NCI-H2196 treated with DMSO at 0.1 percent for 48 hours (cell line): Measurements from ENCODE around the gene PTPN22.
"Not testable (repeated sequence)": the region's sequence is repeated elsewhere in the genome, so short reads cannot be mapped to it uniquely, and the experiment has no call there.

Experiments
- DNase-seq: peaks from one replicate; lab custom pipeline; 2025; ENCODE audit not compliant: unreplicated experiment; lab: John Stamatoyannopoulos, UW

PTPN22 gene

DNA sequence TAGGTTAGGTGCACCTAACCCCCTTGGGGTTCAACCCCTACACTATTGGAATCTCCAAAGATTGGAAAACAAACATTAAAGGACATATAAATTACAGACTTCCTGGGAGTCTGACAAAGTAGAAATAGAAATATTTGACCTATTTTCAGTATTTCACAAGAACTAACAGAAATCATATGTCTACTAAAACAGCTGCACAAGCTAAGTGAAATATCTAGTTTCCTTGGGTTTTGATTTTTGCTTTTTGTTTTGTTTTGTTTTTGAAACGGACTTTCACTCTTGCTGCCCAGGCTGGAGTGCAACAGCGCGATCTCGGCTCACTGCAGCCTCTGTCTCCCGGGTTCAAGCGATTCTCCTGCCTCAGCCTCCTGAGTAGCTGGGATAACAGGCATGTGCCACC lies 18.8 kb downstream of the PTPN22 start:
- DNase-seq = not testable (repeated sequence)

- no peak for DNase-seq
These were observed 21.2 kb downstream of the PTPN22 start for GRCh38 chr1:113850127-113850796.

- DNase-seq = no peak
These were observed 22.4 kb downstream of the PTPN22 start for GRCh38 chr1:113849072-113849471.

DNA sequence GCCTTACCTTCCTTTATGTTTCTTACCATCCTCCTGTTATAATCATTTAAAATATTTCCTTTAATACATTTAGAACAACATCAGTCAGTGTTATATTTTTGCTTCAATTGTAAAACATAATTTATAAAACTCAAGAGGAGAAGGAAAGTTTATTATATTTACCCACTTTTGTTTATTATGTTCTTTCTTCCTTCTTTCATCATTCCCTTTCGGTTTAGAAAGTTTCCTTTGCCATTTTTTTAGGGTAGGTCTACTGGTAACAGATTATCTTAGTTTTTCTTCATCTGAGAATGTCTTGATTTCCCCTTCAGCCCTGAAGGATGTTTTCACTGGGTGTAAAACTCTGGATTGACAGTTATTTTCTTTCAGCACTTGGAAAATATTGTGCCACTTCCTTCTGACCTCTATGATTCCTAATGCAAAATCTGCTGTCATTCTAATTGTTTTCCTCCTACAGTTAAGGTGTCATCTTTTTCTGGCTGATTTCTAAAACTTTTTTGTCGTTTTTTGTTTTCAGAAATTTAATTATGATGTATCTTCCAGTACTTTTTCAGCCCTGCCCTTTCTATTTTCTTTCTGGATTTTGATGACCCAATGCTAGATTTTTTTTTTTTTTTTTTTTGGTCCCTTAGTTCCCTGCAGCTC lies 25.0 kb downstream of the PTPN22 start:
- no peak for DNase-seq

- DNase-seq = no peak
These were observed 35.0 kb downstream of the PTPN22 start for GRCh38 chr1:113836534-113836933.

GRCh38 chr1:113835686-113836290 lies 35.7 kb downstream of the PTPN22 start:
- DNase-seq = peak; percentile 18

DNA sequence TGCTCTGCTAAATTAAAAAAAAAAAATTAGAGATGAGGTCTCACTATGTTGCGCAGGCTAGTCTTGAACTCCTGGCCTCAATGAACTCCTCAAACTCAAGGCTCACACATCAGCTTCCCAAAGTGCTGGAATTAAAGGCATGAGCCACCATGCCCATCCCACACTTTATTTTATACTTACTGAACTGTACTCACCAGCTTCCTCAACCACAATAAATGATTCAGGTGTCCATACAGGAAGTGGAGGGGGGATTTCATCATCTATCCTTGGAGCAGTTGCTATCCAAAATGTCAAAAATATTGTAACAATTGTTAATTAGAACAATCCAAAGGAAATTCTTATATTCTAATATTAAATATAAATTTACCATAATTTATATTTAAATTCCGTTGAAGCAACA lies 36.8 kb downstream of the PTPN22 start:
- no peak for DNase-seq

DNA sequence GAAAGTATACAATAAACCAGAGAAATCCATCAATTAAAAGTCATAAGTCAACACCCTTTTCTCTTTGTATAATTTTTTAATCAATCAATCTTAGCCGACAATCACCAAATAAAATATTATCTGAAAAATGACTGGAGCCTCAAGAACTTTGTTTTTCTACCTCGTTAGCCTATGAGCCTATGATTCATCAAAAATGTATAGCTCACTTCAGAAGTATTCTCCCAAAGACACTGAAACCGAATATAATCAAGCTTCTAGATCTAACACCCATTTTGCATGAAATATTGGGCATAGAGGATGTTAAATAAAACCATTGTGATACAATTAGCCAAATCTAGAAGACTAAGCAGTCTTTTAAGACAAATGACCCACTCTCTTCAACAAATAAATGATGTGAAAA lies 41.5 kb downstream of the PTPN22 start:
- no peak for DNase-seq

DNA sequence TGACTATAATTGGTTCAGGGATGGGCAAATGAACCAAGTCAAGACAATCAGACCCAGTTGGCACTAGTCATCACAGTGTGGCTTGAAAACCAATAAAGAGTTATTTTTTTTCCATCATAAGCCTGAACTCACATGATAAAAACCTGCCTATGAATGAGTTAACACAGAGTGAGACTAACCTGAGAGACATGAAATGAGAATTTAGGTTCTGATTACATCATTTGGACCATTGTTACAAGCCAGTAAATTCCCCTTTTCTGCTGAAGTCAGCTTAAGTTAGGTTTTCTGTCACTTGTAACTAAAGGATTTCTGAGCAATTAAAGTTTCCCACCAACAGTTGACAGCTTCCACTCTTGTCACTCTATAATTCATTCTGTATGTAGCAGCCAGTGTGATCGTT lies 49.6 kb downstream of the PTPN22 start:
- DNase-seq = no peak

GRCh38 chr1:113818578-113818977 lies 52.9 kb downstream of the PTPN22 start:
- no peak for DNase-seq

DNA sequence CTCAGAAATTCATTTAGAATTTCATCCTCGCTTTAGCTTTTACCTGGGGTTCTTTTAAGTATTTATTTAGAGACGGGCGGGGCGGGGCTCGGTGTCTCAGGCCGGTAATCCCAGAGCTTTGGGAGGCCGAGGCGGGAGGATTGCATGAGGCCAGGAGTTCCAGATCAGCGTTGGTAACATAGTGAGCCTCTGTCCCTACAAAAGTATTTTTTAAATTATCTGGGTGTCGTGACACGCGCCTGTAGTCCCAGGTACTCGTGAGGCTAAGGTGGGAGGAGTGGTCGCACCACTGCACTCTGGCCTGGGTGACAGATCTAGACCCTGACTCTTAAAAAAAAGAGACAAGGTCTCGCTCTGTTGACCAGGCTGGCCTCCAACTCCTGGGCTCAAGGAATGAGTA lies 58.3 kb downstream of the PTPN22 start:
- no peak for DNase-seq

DNA sequence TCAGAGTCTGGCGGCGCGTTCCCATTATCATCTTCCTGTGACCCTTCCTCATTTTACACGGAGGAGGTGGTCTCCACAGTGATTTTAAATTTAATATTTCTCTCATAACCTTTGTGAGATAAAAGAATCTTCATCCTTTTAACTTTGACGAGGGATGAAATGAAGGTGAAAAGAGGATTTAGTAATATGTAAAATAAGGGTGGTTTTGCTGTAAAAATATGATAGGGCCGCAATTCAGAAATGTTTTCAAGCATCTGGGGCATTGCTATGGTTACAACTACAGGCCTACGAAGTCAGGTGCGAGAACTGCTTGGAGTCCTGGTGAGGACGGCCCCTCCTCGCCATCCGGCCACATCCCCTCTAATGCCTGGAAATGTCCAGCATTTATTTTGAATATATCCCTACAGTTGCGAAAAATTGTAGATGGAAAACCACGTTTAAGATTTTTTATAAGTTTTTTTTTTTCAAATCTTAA lies 58.8 kb downstream of the PTPN22 start:
- peak; percentile 23 for DNase-seq

- peak; percentile 97 for DNase-seq
These were observed 59.4 kb downstream of the PTPN22 start, which contains the start of gene RSBN1 for GRCh38 chr1:113811888-113812660. Gene RSBN1 (minus strand): TSS chr1:113812476. CDS start chr1:113812412, 64 bp downstream.

GRCh38 chr1:113811156-113811887 lies 60.2 kb downstream of the PTPN22 start:
- DNase-seq = no peak

- DNase-seq = no peak
These were observed 61.6 kb downstream of the PTPN22 start for GRCh38 chr1:113809670-113810602.

DNA sequence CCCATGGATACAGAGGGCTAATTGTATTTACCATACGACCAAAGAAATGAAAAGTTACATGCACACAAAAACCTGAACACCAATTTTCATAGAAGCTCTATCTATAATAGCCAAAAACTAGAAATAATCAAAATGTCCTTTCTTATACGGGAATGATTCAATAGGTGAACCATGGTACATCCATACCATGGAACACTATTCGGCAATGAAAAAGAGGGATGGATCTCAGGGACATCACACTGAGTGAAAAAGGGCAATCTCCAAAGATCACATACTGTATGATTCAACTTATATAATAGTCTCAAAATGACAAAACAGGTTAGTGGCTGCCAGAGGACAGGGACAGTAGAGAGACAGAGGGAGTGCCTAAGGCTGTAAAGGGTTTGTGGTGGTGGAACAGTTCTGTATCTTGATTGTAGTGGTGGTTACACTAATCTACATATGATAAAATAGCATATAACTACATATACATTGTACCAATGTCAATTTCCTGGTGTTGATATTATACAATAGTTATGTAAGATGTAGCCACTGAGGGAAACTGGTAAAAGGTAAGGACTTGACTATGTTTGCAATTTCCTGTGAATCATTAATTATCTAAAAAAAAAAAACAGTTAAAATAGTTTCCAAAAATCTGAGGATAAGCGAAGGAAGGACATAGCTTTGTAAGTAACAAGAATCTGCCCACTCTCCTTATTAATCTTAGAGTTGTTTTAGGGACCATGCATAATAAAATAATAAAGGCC lies 62.9 kb downstream of the PTPN22 start:
- DNase-seq = no peak

- no peak for DNase-seq
These were observed 65.9 kb downstream of the PTPN22 start for GRCh38 chr1:113805639-113806038.

DNA sequence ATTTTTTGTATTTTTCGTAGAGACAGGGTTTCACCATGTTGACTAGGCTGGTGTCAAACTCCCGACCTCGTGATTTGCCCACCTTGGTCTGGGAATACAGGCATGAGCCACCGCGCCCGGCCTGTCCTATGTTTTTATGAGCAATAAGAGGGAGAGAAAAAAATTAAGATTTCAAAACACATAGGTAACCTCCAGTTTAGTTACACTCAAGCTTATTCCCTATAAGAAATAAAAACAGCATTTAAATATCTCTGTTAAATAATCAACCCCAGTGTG lies 66.3 kb downstream of the PTPN22 start:
- no peak for DNase-seq
